Cardiac atrium fibroblast (primary cell): Measurements from ENCODE around the gene RNF168. TPM values are rescaled to one million over a fixed set of nuclear protein-coding genes. Genes with fewer than 3 reads are reported as not detected.

Experiments
- total RNA-seq: library from RNA; depleted of rRNA; stranded (reverse); fragments of >200 nt; gene quantifications from 2 replicates; pipeline ENCODE4 v1.2.3, GENCODE V29; 2015

Gene RNF168
- 7.0 and 7.9 TPM in 2 replicates for total RNA-seq

GRCh38 chr3:196503196-196504076 is at the start of gene RNF168:
Gene RNF168, minus strand, starts transcription at chr3:196503768. Its CDS starts 595 bp downstream, at chr3:196503173.

GRCh38 chr3:196514913-196515621 is 11.5 kb upstream of the RNF168 start, which contains the start of gene SMCO1:
Gene SMCO1, minus strand, starts transcription at chr3:196515346. Its CDS starts 137 bp downstream, at chr3:196515209.

GRCh38 chr3:196432137-196432879 is 71.3 kb downstream of the RNF168 start, which contains the start of gene UBXN7:
Gene UBXN7, minus strand, starts transcription at chr3:196432427. Its CDS starts 28 bp downstream, at chr3:196432399.

Other genes with a start within 250 kb of the RNF168 start
- gene PCYT1A, start 216.0 kb downstream of the RNF168 start, total RNA-seq = 82.5 and 89.0 TPM in 2 replicates
- 4.7 TPM in 1 of 2 replicates, not detected in the other for gene DYNLT2B, start 185.5 kb downstream of the RNF168 start, total RNA-seq
- not detected in 2 replicates for gene TM4SF19, start 165.4 kb downstream of the RNF168 start, total RNA-seq
- 7.0 and 9.2 TPM in 2 replicates for gene UBXN7, start 71.3 kb downstream of the RNF168 start, total RNA-seq
- not detected in 2 replicates for gene SMCO1, start 11.6 kb upstream of the RNF168 start, total RNA-seq
- gene WDR53, start 64.8 kb upstream of the RNF168 start, total RNA-seq = 2.0 and 7.1 TPM in 2 replicates
- 4.3 and 5.7 TPM in 2 replicates for gene FBXO45, start 64.9 kb upstream of the RNF168 start, total RNA-seq
- 0.36 and 1.3 TPM in 2 replicates for gene NRROS, start 135.9 kb upstream of the RNF168 start, total RNA-seq
- 1.6 and 3.2 TPM in 2 replicates for gene CEP19, start 208.5 kb upstream of the RNF168 start, total RNA-seq
- 26.7 and 30.0 TPM in 2 replicates for gene PIGX, start 208.6 kb upstream of the RNF168 start, total RNA-seq
- 26.0 and 34.5 TPM in 2 replicates for gene PAK2, start 236.1 kb upstream of the RNF168 start, total RNA-seq